ENCODE results near the gene STIM1. TPM values are rescaled to one million over a fixed set of nuclear protein-coding genes. Genes with fewer than 3 reads are reported as not detected.
"Not testable (repeated sequence)": the region's sequence is repeated elsewhere in the genome, so short reads cannot be mapped to it uniquely, and the experiment has no call there.

STIM1 gene
- total RNA-seq, 1 experiment from 2014 or later: 23.6 TPM

- H3K4me3 ChIP-seq (ENCODE audit: insufficient read depth, low read depth, low read length): no peak overlapping the region
- H3K36me3 ChIP-seq (replicated peaks; ENCODE audit: control insufficient read depth, insufficient read depth, low read length): no peaks in the 10 kb centered on the region
- H3K27me3 ChIP-seq (ENCODE audit: control insufficient read depth, insufficient read depth, low read length): no peaks in the 10 kb centered on the region
- no peak for DNase-seq
Observed at GRCh38 chr11:4041731-4042391, 186.4 kb downstream of the STIM1 start.

- Histone ChIP-seq H3K27me3 (ENCODE audit: control insufficient read depth, insufficient read depth, low read length) (no peaks in the 10 kb centered on the region), H3K36me3 (replicated peaks; ENCODE audit: control insufficient read depth, insufficient read depth, low read length) (no peaks in the 10 kb centered on the region), H3K4me3 (ENCODE audit: insufficient read depth, low read depth, low read length) (no peak overlapping the region)
- no peak for DNase-seq
Observed at GRCh38 chr11:4044976-4045646, 189.6 kb downstream of the STIM1 start.

GRCh38 chr11:4048340-4048739 is 192.9 kb downstream of the STIM1 start:
- DNase-seq: no peak
- H3K27me3 ChIP-seq (ENCODE audit: control insufficient read depth, insufficient read depth, low read length): no peaks in the 10 kb centered on the region
- no peak overlapping the region for H3K4me3 ChIP-seq (ENCODE audit: insufficient read depth, low read depth, low read length)
- H3K36me3 ChIP-seq (replicated peaks; ENCODE audit: control insufficient read depth, insufficient read depth, low read length): no peaks in the 10 kb centered on the region

GRCh38 chr11:4049006-4049405 is 193.5 kb downstream of the STIM1 start:
- no peak for DNase-seq
- Histone ChIP-seq H3K36me3 (replicated peaks; ENCODE audit: control insufficient read depth, insufficient read depth, low read length) (no peaks in the 10 kb centered on the region), H3K4me3 (ENCODE audit: insufficient read depth, low read depth, low read length) (no peak overlapping the region), H3K27me3 (ENCODE audit: control insufficient read depth, insufficient read depth, low read length) (no peaks in the 10 kb centered on the region)

GRCh38 chr11:4050138-4050537 is 194.7 kb downstream of the STIM1 start:
- DNase-seq: no peak
- no peaks in the 10 kb centered on the region for H3K36me3 ChIP-seq (replicated peaks; ENCODE audit: control insufficient read depth, insufficient read depth, low read length)
- no peak overlapping the region for H3K4me3 ChIP-seq (ENCODE audit: insufficient read depth, low read depth, low read length)
- no peaks in the 10 kb centered on the region for H3K27me3 ChIP-seq (ENCODE audit: control insufficient read depth, insufficient read depth, low read length)

GRCh38 chr11:4053200-4053599 is 197.7 kb downstream of the STIM1 start:
- not testable (repeated sequence) for DNase-seq; H3K27me3 ChIP-seq (ENCODE audit: control insufficient read depth, insufficient read depth, low read length); H3K36me3 ChIP-seq (replicated peaks; ENCODE audit: control insufficient read depth, insufficient read depth, low read length); H3K4me3 ChIP-seq (ENCODE audit: insufficient read depth, low read depth, low read length)

GRCh38 chr11:4054643-4055042 is 199.2 kb downstream of the STIM1 start:
- no peaks in the 10 kb centered on the region for H3K27me3 ChIP-seq (ENCODE audit: control insufficient read depth, insufficient read depth, low read length)
- H3K4me3 ChIP-seq (ENCODE audit: insufficient read depth, low read depth, low read length): no peak overlapping the region
- no peaks in the 10 kb centered on the region for H3K36me3 ChIP-seq (replicated peaks; ENCODE audit: control insufficient read depth, insufficient read depth, low read length)
- DNase-seq: no peak

- no peaks in the 10 kb centered on the region for H3K36me3 ChIP-seq (replicated peaks; ENCODE audit: control insufficient read depth, insufficient read depth, low read length)
- no peak for DNase-seq
- H3K4me3 ChIP-seq (ENCODE audit: insufficient read depth, low read depth, low read length): no peak overlapping the region
- H3K27me3 ChIP-seq (ENCODE audit: control insufficient read depth, insufficient read depth, low read length): no peaks in the 10 kb centered on the region
Observed at GRCh38 chr11:4059424-4059823, 204.0 kb downstream of the STIM1 start.

GRCh38 chr11:4060182-4060923 is 204.9 kb downstream of the STIM1 start:
- Histone ChIP-seq H3K4me3 (ENCODE audit: insufficient read depth, low read depth, low read length) (no peak overlapping the region), H3K36me3 (replicated peaks; ENCODE audit: control insufficient read depth, insufficient read depth, low read length) (no peaks in the 10 kb centered on the region), H3K27me3 (ENCODE audit: control insufficient read depth, insufficient read depth, low read length) (no peaks in the 10 kb centered on the region)
- no peak for DNase-seq

- H3K27me3 ChIP-seq (ENCODE audit: control insufficient read depth, insufficient read depth, low read length): no peaks in the 10 kb centered on the region
- DNase-seq: no peak
- H3K36me3 ChIP-seq (replicated peaks; ENCODE audit: control insufficient read depth, insufficient read depth, low read length): no peaks in the 10 kb centered on the region
- H3K4me3 ChIP-seq (ENCODE audit: insufficient read depth, low read depth, low read length): no peak overlapping the region
Observed at GRCh38 chr11:4061700-4062099, 206.2 kb downstream of the STIM1 start.

GRCh38 chr11:4063348-4063747 is 207.9 kb downstream of the STIM1 start:
- Histone ChIP-seq H3K36me3 (replicated peaks; ENCODE audit: control insufficient read depth, insufficient read depth, low read length) (no peaks in the 10 kb centered on the region), H3K27me3 (ENCODE audit: control insufficient read depth, insufficient read depth, low read length) (no peaks in the 10 kb centered on the region), H3K4me3 (ENCODE audit: insufficient read depth, low read depth, low read length) (no peak overlapping the region)
- no peak for DNase-seq

- Histone ChIP-seq H3K36me3 (replicated peaks; ENCODE audit: control insufficient read depth, insufficient read depth, low read length) (no peaks in the 10 kb centered on the region), H3K27me3 (ENCODE audit: control insufficient read depth, insufficient read depth, low read length) (no peaks in the 10 kb centered on the region), H3K4me3 (ENCODE audit: insufficient read depth, low read depth, low read length) (no peak overlapping the region)
- DNase-seq: no peak
Observed at GRCh38 chr11:4064278-4064955, 209.0 kb downstream of the STIM1 start.

GRCh38 chr11:4065086-4065485 is 209.6 kb downstream of the STIM1 start:
- Histone ChIP-seq H3K4me3 (ENCODE audit: insufficient read depth, low read depth, low read length) (no peak overlapping the region), H3K36me3 (replicated peaks; ENCODE audit: control insufficient read depth, insufficient read depth, low read length) (no peaks in the 10 kb centered on the region), H3K27me3 (ENCODE audit: control insufficient read depth, insufficient read depth, low read length) (no peaks in the 10 kb centered on the region)
- DNase-seq: no peak

GRCh38 chr11:4065601-4066377 is 210.3 kb downstream of the STIM1 start:
- Histone ChIP-seq H3K36me3 (replicated peaks; ENCODE audit: control insufficient read depth, insufficient read depth, low read length) (no peaks in the 10 kb centered on the region), H3K4me3 (ENCODE audit: insufficient read depth, low read depth, low read length) (no peak overlapping the region), H3K27me3 (ENCODE audit: control insufficient read depth, insufficient read depth, low read length) (no peaks in the 10 kb centered on the region)
- DNase-seq: no peak
